ENCODE data around the gene MYRF. TPM values are rescaled to one million over a fixed set of nuclear protein-coding genes. Genes with fewer than 3 reads are reported as not detected.

The MYRF gene
- 0.78 and 1.0 TPM in 2 replicates for total RNA-seq

DNA sequence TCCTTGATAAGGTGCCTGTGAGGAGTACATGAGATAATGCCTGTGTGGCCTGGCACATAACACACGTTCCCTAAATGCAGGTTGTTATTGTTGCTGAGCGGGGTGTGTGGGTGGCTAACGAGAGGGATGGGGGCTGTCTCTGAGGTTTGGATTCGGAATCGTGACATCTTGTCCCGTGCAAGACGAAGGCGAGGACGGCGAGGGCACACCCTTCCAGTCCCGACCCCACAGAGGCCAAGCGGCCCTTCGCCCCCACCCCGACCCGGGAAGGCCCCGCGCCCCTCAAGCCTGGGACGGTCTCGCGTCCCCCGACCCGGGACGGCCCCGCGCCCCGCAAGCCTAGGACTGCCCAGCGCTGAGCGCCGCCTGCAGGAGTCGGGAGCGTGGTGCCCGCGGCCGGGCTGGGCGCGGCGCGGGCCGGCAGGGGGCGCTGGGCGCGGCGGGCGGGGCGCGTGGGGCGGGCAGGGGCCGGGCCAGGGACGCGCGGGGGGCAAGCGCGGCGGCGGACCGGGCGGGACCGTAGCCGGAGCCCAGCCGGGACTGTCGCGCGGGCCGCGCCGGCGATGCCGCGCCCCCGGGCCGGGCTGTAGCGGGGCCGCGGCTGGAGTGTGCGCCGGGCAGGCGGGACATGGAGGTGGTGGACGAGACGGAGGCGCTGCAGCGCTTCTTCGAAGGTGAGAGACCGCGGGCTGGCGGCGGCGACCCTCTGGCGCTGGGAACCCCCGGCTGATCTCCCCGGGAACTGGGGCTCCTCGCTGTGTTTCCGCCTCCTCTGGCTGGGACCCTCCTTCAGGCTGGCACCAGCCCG is at the start of gene MYRF:
MYRF (plus strand) TSS at position 520 of the 808 bp plus-strand sequence; CDS start at position 629, 109 bp downstream.
- Mint-ChIP-seq H3K27ac (no peak within 1 kb of the TSS), H3K36me3 (ENCODE audit: low read depth) (no peaks in the 10 kb centered on the region), H3K9me3 (no peaks in the 10 kb centered on the region), H3K4me1 (peaks cover 21% of the 10 kb centered on the region), H3K4me3 (peak within 1 kb of the TSS; percentile 77), H3K27me3 (peaks cover 34% of the 10 kb centered on the region)
- ChIA-PET CTCF (interaction anchor here (1.2 to 1.8 kb wide), 3 partner anchors 18 to 356 kb away, joined by 3 to 8 read pairs (median 4); no protein-coding TSS in a partner anchor), POLR2A (no interaction called here)
- ATAC-seq (ENCODE audit: low read depth) = peak; percentile 67
- intact Hi-C loops (cut with micrococcal nuclease) = loop anchor here (1.0 to 5.0 kb wide), 2 partner anchors 24 to 40 kb away; partner anchors contain the start of genes FEN1 and TMEM258
- TF ChIP-seq, protein P1, sequence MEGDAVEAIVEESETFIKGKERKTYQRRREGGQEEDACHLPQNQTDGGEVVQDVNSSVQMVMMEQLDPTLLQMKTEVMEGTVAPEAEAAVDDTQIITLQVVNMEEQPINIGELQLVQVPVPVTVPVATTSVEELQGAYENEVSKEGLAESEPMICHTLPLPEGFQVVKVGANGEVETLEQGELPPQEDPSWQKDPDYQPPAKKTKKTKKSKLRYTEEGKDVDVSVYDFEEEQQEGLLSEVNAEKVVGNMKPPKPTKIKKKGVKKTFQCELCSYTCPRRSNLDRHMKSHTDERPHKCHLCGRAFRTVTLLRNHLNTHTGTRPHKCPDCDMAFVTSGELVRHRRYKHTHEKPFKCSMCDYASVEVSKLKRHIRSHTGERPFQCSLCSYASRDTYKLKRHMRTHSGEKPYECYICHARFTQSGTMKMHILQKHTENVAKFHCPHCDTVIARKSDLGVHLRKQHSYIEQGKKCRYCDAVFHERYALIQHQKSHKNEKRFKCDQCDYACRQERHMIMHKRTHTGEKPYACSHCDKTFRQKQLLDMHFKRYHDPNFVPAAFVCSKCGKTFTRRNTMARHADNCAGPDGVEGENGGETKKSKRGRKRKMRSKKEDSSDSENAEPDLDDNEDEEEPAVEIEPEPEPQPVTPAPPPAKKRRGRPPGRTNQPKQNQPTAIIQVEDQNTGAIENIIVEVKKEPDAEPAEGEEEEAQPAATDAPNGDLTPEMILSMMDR (IDR thresholded peaks at IDR 0.05) = no peak
- DNase-seq = peak; percentile 67

DNA sequence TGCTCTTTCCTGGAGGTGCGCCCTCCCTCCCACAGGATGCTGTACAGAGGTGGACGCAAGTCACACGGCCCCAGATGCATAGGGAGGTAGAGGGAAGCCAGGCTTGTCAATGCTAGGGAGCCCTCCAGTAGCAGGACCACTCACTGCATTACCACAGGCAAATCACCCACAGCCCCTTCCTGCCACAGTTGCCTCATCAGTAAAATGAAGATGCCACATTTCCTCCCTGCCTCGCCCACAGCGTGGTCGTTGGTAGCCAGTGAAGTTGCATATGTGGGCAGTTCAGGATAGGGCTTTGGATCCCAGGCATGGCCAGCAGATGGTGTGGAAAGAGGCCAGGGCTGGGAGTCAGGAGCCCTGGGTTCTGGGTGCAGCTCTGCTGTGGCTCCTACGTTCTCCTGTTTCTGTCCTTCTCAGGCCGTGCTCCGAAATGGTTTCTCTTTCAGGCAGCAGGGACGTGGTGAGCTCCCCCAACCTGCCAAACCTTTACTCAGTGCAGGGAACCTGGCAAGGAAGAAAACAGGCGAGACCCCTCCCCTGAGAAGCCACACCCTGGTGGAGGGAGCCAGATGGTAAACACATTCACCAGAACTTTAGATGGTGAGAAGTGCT is 49.6 kb upstream of the MYRF start:
- Mint-ChIP-seq H3K27me3 (peaks cover 3% of the 10 kb centered on the region), H3K36me3 (ENCODE audit: low read depth) (no peaks in the 10 kb centered on the region), H3K4me3 (no peak overlapping the region), H3K9me3 (no peaks in the 10 kb centered on the region), H3K4me1 (peaks cover 6% of the 10 kb centered on the region), H3K27ac (no peak overlapping the region)
- TF ChIP-seq, protein P1 (IDR thresholded peaks at IDR 0.05) = no peak
- ChIA-PET POLR2A (no interaction called here), CTCF (no interaction called here)
- intact Hi-C loops (cut with micrococcal nuclease) = no loop called here
- ATAC-seq (ENCODE audit: low read depth) = no peak
- no peak for DNase-seq

- TF ChIP-seq, protein P1 (IDR thresholded peaks at IDR 0.05) = no peak
- no peak overlapping the region for H3K27ac Mint-ChIP-seq
- H3K36me3 Mint-ChIP-seq (ENCODE audit: low read depth) = no peaks in the 10 kb centered on the region
- intact Hi-C loops (cut with micrococcal nuclease) = no loop called here
- ATAC-seq (ENCODE audit: low read depth) (no peak), DNase-seq (no peak)
- H3K4me1 Mint-ChIP-seq = no peaks in the 10 kb centered on the region
- H3K27me3 Mint-ChIP-seq = no peaks in the 10 kb centered on the region
- CTCF ChIA-PET = no interaction called here
- no peaks in the 10 kb centered on the region for H3K9me3 Mint-ChIP-seq
- H3K4me3 Mint-ChIP-seq = no peak overlapping the region
- POLR2A ChIA-PET = no interaction called here
Observed at GRCh38 chr11:61704838-61705237, 47.6 kb upstream of the MYRF start.

GRCh38 chr11:61706452-61707400 is 45.7 kb upstream of the MYRF start:
- DNase-seq (no peak), ATAC-seq (ENCODE audit: low read depth) (no peak)
- Mint-ChIP-seq H3K9me3 (no peaks in the 10 kb centered on the region), H3K27ac (no peak overlapping the region), H3K27me3 (peaks cover 3% of the 10 kb centered on the region), H3K36me3 (ENCODE audit: low read depth) (no peaks in the 10 kb centered on the region), H3K4me3 (no peak overlapping the region), H3K4me1 (no peaks in the 10 kb centered on the region)
- POLR2A ChIA-PET = no interaction called here
- CTCF ChIA-PET = no interaction called here
- intact Hi-C loops (cut with micrococcal nuclease) = no loop called here
- TF ChIP-seq, protein P1 (IDR thresholded peaks at IDR 0.05) = no peak
